ENCODE results near the gene FRMD5.

FRMD5 gene

GRCh38 chr15:43942194-43942593 lies 252.9 kb downstream of the FRMD5 start:
- H3K36me3 ChIP-seq (replicated peaks; ENCODE audit: low read depth, low read length) = no peaks in the 10 kb centered on the region
- H3K79me2 ChIP-seq (ENCODE audit: low read length) = no peaks in the 10 kb centered on the region
- H3K9me3 ChIP-seq (ENCODE audit: insufficient read depth, low read length) = no peaks in the 10 kb centered on the region
- no peaks in the 10 kb centered on the region for H4K20me1 ChIP-seq (ENCODE audit: insufficient read depth, low read length)
- H2AFZ ChIP-seq (ENCODE audit: low read depth, low read length) = no peak overlapping the region
- H3K4me3 ChIP-seq (ENCODE audit: low read length) = no peak overlapping the region
- H3K4me1 ChIP-seq (ENCODE audit: low read length) = peaks cover 38% of the 10 kb centered on the region
- H3K27ac ChIP-seq (ENCODE audit: low read length) = no peak overlapping the region
- H3K27me3 ChIP-seq (ENCODE audit: low read depth, low read length) = no peaks in the 10 kb centered on the region
- H3K9ac ChIP-seq (ENCODE audit: low read length) = no peak overlapping the region
- peak overlapping the region; percentile 8 for H3K4me2 ChIP-seq (ENCODE audit: low read length)
- TF ChIP-seq EZH2phosphoT487 (IDR thresholded peaks at IDR 0.05; ENCODE audit: low read depth) (no peak), CTCF (IDR thresholded peaks at IDR 0.05; ENCODE audit: low read depth, low read length) (no peak)

- TF ChIP-seq EZH2phosphoT487 (IDR thresholded peaks at IDR 0.05; ENCODE audit: low read depth) (no peak), CTCF (IDR thresholded peaks at IDR 0.05; ENCODE audit: low read depth, low read length) (no peak)
- H3K4me3 ChIP-seq (ENCODE audit: low read length) = no peak overlapping the region
- H3K79me2 ChIP-seq (ENCODE audit: low read length) = no peaks in the 10 kb centered on the region
- H3K27me3 ChIP-seq (ENCODE audit: low read depth, low read length) = no peaks in the 10 kb centered on the region
- H3K27ac ChIP-seq (ENCODE audit: low read length) = no peak overlapping the region
- H3K36me3 ChIP-seq (replicated peaks; ENCODE audit: low read depth, low read length) = no peaks in the 10 kb centered on the region
- no peaks in the 10 kb centered on the region for H4K20me1 ChIP-seq (ENCODE audit: insufficient read depth, low read length)
- H2AFZ ChIP-seq (ENCODE audit: low read depth, low read length) = no peak overlapping the region
- no peaks in the 10 kb centered on the region for H3K9me3 ChIP-seq (ENCODE audit: insufficient read depth, low read length)
- H3K4me1 ChIP-seq (ENCODE audit: low read length) = peaks cover 34% of the 10 kb centered on the region
- no peak overlapping the region for H3K9ac ChIP-seq (ENCODE audit: low read length)
- H3K4me2 ChIP-seq (ENCODE audit: low read length) = peak overlapping the region; percentile 8
Measured at GRCh38 chr15:43941555-43941954, 253.5 kb downstream of the FRMD5 start.

- H3K9me3 ChIP-seq (ENCODE audit: insufficient read depth, low read length) = no peaks in the 10 kb centered on the region
- no peaks in the 10 kb centered on the region for H4K20me1 ChIP-seq (ENCODE audit: insufficient read depth, low read length)
- H3K27ac ChIP-seq (ENCODE audit: low read length) = no peak overlapping the region
- no peak overlapping the region for H3K4me3 ChIP-seq (ENCODE audit: low read length)
- H3K79me2 ChIP-seq (ENCODE audit: low read length) = no peaks in the 10 kb centered on the region
- TF ChIP-seq EZH2phosphoT487 (IDR thresholded peaks at IDR 0.05; ENCODE audit: low read depth) (no peak), CTCF (IDR thresholded peaks at IDR 0.05; ENCODE audit: low read depth, low read length) (no peak)
- H3K9ac ChIP-seq (ENCODE audit: low read length) = no peak overlapping the region
- H3K36me3 ChIP-seq (replicated peaks; ENCODE audit: low read depth, low read length) = no peaks in the 10 kb centered on the region
- no peak overlapping the region for H2AFZ ChIP-seq (ENCODE audit: low read depth, low read length)
- peak overlapping the region; percentile 8; the same call in 1 of the 2 replicates for H3K4me2 ChIP-seq (ENCODE audit: low read length)
- no peaks in the 10 kb centered on the region for H3K27me3 ChIP-seq (ENCODE audit: low read depth, low read length)
- peaks cover 29% of the 10 kb centered on the region for H3K4me1 ChIP-seq (ENCODE audit: low read length)
Measured at GRCh38 chr15:43941071-43941470, 254.0 kb downstream of the FRMD5 start.

- peaks cover 17% of the 10 kb centered on the region for H3K4me1 ChIP-seq (ENCODE audit: low read length)
- no peaks in the 10 kb centered on the region for H3K27me3 ChIP-seq (ENCODE audit: low read depth, low read length)
- no peaks in the 10 kb centered on the region for H4K20me1 ChIP-seq (ENCODE audit: insufficient read depth, low read length)
- H3K4me3 ChIP-seq (ENCODE audit: low read length) = no peak overlapping the region
- H3K9me3 ChIP-seq (ENCODE audit: insufficient read depth, low read length) = no peaks in the 10 kb centered on the region
- TF ChIP-seq EZH2phosphoT487 (IDR thresholded peaks at IDR 0.05; ENCODE audit: low read depth) = no peak
- TF ChIP-seq CTCF (IDR thresholded peaks at IDR 0.05; ENCODE audit: low read depth, low read length) = peak; percentile 47
- no peak overlapping the region for H3K27ac ChIP-seq (ENCODE audit: low read length)
- H2AFZ ChIP-seq (ENCODE audit: low read depth, low read length) = no peak overlapping the region
- H3K36me3 ChIP-seq (replicated peaks; ENCODE audit: low read depth, low read length) = no peaks in the 10 kb centered on the region
- no peaks in the 10 kb centered on the region for H3K79me2 ChIP-seq (ENCODE audit: low read length)
- H3K9ac ChIP-seq (ENCODE audit: low read length) = no peak overlapping the region
- H3K4me2 ChIP-seq (ENCODE audit: low read length) = no peak overlapping the region
Measured at GRCh38 chr15:43939070-43939469, 256.0 kb downstream of the FRMD5 start.

All from OCI-LY3 (cell line).